Duodenal mucosa (tissue), 2 donors: ENCODE data around the gene CNTN1.

Source experiments
- H3K27ac ChIP-seq: one replicate; pipeline ENCODE4 v1.7.0; 2013; ENCODE audit warnings: low read depth, low read length
- H3K27me3 ChIP-seq, 2 donors: one replicate each; pipeline ENCODE4 v1.7.0; 2013; ENCODE audit warnings: low read length in 2 of 2, control low read depth in 1 of 2; ENCODE audit not compliant: insufficient read depth in 2 of 2, control insufficient read depth in 1 of 2
- H3K36me3 ChIP-seq, 2 donors: one replicate each; pipeline ENCODE4 v1.7.0; 2013; ENCODE audit warnings: low read length in 2 of 2, control low read depth in 1 of 2; ENCODE audit not compliant: insufficient read depth in 2 of 2, control insufficient read depth in 1 of 2
- H3K4me1 ChIP-seq, 2 donors: one replicate each; pipeline ENCODE4 v1.7.0; 2013; ENCODE audit warnings: low read length in 2 of 2, control low read depth in 1 of 2; ENCODE audit not compliant: insufficient read depth in 2 of 2, control insufficient read depth in 1 of 2
- H3K4me3 ChIP-seq, 2 donors: one replicate each; pipeline ENCODE4 v1.7.0; 2013; ENCODE audit warnings: low read length in 2 of 2, low read depth in 1 of 2
- H3K9ac ChIP-seq, 2 donors: one replicate each; pipeline ENCODE4 v1.7.0; 2013; ENCODE audit warnings: low read length in 2 of 2, low read depth in 1 of 2
- H3K9me3 ChIP-seq, 2 donors: one replicate each; pipeline ENCODE4 v1.7.0; 2013; ENCODE audit warnings: low read length in 2 of 2, control low read depth in 1 of 2; ENCODE audit not compliant: control insufficient read depth in 1 of 2

The CNTN1 gene

DNA sequence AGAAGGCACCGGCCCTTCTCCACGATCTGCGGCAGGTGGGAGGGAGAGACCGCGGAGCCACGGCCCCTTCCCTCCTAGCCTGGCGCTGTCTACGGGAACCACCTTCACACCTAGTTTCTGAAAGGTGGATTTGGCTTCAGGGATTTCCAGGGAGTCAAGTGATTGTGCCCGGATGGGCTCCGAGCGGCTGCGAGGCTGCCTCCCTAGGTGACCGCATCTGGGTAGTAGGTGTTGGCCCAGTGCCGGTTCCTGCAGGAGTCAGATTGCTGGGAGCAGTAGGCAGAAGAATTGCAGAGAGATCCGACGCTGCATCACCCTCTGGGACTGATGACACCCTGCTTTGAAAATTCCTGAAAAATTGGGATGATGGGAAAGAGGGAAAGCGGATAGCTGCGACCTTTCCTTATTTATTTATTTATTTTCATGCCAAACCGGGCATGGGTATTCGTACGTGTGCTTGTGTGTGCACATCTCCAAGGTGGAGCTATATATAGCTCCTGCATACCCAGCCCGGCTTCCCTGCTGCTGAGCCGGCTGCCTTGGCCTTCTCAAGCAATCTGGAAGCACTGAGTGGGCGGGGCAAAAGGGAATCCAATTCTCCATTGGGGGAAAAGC lies 1.1 kb downstream of the CNTN1 start:
- H3K4me1 ChIP-seq = no peaks in the 10 kb centered on the region
- peak overlapping the region; percentile 51 to 57 for H3K4me3 ChIP-seq
- no peak overlapping the region for H3K27ac ChIP-seq
- H3K9ac ChIP-seq = no peak overlapping the region
- no peaks in the 10 kb centered on the region for H3K36me3 ChIP-seq
- no peaks in the 10 kb centered on the region for H3K9me3 ChIP-seq
- H3K27me3 ChIP-seq = peaks cover 16 to 20% of the 10 kb centered on the region in 2 donors

DNA sequence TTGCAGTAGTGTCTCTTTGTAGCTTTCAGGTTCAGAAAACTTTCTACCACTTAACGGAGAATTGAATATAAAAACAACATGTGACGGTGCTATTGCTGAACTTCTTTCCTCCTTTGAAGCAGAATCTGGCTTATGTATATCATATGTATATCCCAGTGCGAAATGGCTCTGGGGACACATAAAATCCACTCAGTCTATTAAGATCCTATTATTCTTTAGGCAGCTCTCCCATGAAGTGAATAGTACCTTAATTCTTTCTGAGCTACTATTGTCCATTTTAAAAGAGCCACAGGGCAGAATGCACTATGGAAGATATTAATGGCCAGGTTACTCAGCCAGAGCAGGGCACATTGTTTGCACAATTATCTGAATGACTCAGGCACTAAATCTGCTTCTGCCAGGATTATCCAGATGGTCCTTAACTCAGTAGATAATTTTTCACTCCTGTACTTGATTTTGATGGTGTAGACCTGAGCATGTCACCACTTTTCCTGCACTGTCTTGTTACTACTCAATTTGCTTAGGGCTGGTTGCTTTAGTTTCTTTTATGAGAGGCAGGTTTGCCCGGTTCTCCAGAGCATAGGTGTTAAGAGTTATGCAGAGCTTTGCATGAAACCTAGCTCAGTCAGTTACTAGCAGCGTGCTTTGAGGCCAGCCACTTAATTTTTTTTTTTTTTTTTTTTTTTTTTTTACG lies 5.5 kb downstream of the CNTN1 start:
- Histone ChIP-seq H3K27me3 (peaks cover 5 to 8% of the 10 kb centered on the region in 2 donors), H3K9ac (no peak overlapping the region), H3K9me3 (no peaks in the 10 kb centered on the region), H3K36me3 (no peaks in the 10 kb centered on the region), H3K4me3 (no peak overlapping the region), H3K4me1 (no peaks in the 10 kb centered on the region), H3K27ac (no peak overlapping the region)

DNA sequence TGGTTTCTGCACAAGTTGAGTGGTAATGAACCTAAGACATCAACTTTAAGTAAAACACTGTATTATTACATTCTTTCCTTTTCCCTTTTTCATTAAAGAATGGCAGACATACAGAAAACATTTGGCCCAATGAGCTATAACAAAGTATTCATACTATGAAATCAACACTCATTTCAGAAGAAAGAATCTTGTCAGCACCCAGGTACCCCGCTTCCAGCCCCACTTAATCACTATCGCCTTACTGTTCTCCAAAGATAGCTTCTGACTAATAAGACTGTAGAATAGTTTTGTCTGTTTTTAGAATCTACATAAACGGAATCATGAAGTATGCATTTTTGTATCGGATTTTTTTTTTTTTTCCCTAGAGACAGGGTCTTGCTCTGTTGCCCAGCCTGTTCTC lies 9.5 kb downstream of the CNTN1 start:
- no peak overlapping the region for H3K9ac ChIP-seq
- no peaks in the 10 kb centered on the region for H3K36me3 ChIP-seq
- H3K9me3 ChIP-seq = no peaks in the 10 kb centered on the region
- no peaks in the 10 kb centered on the region for H3K27me3 ChIP-seq
- no peak overlapping the region for H3K4me3 ChIP-seq
- no peak overlapping the region for H3K27ac ChIP-seq
- no peaks in the 10 kb centered on the region for H3K4me1 ChIP-seq

DNA sequence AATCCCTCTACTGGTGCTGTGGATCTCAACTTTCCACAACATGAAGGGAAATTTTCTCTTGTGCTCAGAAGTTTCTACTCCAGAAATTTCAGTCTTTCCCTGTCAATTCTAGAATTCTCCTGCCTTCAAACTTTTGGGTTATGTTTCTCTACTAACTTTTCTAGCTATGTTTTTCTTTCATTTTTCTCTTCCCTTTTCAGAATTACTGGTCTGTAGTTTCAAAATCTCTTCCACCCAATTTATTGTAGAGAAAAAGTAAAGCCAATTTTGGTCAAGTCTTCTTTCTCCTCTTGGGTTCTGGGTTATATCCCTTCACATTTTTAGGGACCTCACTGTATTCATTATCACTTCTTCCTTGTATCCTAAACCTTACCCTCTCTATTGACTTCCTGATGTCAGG lies 18.9 kb downstream of the CNTN1 start:
- no peaks in the 10 kb centered on the region for H3K27me3 ChIP-seq
- no peaks in the 10 kb centered on the region for H3K9me3 ChIP-seq
- no peak overlapping the region for H3K9ac ChIP-seq
- no peaks in the 10 kb centered on the region for H3K36me3 ChIP-seq
- no peak overlapping the region for H3K27ac ChIP-seq
- H3K4me3 ChIP-seq = no peak overlapping the region
- no peaks in the 10 kb centered on the region for H3K4me1 ChIP-seq

DNA sequence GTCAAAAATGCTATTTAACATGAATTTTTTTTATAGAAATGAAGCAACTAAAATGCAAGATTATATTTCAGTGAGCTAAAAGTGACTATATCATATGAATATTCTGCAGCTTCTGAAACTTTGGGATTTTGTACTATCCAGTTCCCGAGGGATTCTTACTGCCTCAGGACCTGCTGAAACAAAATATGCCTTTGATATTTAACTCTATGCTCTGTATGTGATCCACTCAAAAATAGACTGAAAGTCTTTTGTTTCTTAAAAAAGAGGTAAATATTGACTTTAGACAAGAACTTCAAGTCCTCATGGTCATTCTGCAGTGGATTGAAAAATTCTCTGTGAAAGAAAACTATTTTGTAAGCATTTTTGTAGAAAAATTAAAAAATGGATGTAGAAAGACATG lies 22.4 kb downstream of the CNTN1 start:
- no peaks in the 10 kb centered on the region for H3K27me3 ChIP-seq
- H3K4me3 ChIP-seq = no peak overlapping the region
- no peaks in the 10 kb centered on the region for H3K4me1 ChIP-seq
- H3K9ac ChIP-seq = no peak overlapping the region
- H3K27ac ChIP-seq = no peak overlapping the region
- no peaks in the 10 kb centered on the region for H3K9me3 ChIP-seq
- H3K36me3 ChIP-seq = no peaks in the 10 kb centered on the region

DNA sequence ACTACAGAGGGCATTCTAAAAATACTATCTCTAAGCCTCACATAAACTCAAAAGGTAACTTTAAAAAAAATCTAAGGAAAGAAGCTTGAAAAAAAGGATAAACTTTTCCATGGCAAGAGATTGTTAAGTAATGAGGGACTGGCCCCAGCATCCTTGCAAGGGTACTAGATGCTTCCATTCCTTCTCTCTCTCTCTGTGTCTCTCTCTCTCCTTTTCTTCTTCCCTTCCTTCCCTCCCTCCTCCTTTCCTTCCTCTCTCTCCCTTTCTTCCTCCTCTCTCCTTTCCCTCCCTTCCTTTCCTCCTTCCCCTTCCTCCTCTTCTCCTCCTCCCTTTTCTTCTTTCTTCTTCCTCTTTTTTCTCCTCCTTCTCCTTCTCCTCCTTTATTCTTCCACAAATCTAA lies 23.8 kb downstream of the CNTN1 start:
- H3K27me3 ChIP-seq = no peaks in the 10 kb centered on the region
- no peaks in the 10 kb centered on the region for H3K9me3 ChIP-seq
- no peak overlapping the region for H3K27ac ChIP-seq
- no peaks in the 10 kb centered on the region for H3K36me3 ChIP-seq
- H3K4me3 ChIP-seq = no peak overlapping the region
- no peak overlapping the region for H3K9ac ChIP-seq
- no peaks in the 10 kb centered on the region for H3K4me1 ChIP-seq

DNA sequence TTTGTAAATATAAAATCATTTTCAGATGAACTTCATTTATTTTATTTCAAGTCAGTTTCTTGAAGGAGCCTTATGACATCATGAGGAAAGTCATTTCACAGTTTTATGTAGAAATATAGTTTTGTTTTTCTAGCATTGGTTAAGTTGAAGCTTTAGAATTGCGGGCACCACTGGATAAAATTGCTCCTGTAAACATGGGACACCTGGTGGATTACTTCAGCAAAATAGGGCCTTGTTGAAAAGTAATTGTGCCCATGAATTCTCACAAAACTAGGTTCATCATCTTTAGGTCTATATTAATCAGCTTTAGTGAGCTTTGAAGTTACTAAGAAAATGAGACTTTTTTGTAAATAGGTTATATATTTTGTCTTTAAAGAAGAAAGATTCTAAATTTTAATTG lies 25.3 kb downstream of the CNTN1 start:
- H3K36me3 ChIP-seq = no peaks in the 10 kb centered on the region
- no peak overlapping the region for H3K4me3 ChIP-seq
- no peaks in the 10 kb centered on the region for H3K9me3 ChIP-seq
- H3K27ac ChIP-seq = no peak overlapping the region
- no peaks in the 10 kb centered on the region for H3K27me3 ChIP-seq
- H3K4me1 ChIP-seq = no peaks in the 10 kb centered on the region
- no peak overlapping the region for H3K9ac ChIP-seq

DNA sequence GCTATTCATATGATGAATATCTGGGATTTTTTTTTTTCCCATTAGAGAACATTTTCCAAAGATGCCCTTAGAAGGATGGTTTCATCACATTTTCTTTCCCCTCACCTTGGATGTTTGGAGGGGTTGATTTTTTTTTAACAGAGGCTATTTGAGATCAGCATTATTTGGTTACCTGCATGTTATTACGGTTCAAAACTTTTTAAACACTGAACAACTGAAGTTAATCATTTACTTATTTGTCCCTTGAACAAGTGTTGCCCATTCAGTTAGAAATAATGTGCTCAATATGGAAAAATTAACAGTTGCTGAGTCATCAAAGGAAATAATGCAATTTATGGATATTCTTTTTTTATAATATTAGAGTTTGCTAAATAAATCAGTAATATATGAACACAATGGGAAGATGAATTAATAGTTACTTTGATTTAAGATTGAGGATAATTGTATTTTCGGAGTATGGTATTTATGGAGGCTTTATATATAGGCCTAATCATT lies 26.7 kb downstream of the CNTN1 start:
- Histone ChIP-seq H3K36me3 (no peaks in the 10 kb centered on the region), H3K9ac (no peak overlapping the region), H3K4me3 (no peak overlapping the region), H3K4me1 (no peaks in the 10 kb centered on the region), H3K27ac (no peak overlapping the region), H3K9me3 (no peaks in the 10 kb centered on the region), H3K27me3 (no peaks in the 10 kb centered on the region)

DNA sequence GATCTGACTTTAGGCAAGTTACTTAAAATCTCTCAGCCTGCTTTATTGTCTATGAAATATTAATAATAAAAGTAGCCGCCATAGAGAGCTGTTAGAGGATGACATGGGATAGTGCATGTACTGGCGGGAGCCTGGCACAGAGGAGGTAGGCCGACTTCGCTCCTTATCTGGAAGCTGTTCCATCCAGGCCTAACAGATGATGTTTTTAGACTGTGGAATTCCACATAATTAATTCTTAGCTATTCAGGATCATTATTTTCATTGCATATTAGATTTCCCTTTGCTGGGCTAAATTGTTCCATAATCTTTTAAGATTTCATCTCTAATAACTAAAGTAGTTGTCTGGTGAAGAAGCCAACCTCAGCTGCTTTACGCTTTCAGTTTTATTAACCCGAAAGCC lies 30.8 kb downstream of the CNTN1 start:
- Histone ChIP-seq H3K36me3 (no peaks in the 10 kb centered on the region), H3K4me3 (no peak overlapping the region), H3K9ac (no peak overlapping the region), H3K4me1 (no peaks in the 10 kb centered on the region), H3K9me3 (no peaks in the 10 kb centered on the region), H3K27ac (no peak overlapping the region), H3K27me3 (no peaks in the 10 kb centered on the region)

DNA sequence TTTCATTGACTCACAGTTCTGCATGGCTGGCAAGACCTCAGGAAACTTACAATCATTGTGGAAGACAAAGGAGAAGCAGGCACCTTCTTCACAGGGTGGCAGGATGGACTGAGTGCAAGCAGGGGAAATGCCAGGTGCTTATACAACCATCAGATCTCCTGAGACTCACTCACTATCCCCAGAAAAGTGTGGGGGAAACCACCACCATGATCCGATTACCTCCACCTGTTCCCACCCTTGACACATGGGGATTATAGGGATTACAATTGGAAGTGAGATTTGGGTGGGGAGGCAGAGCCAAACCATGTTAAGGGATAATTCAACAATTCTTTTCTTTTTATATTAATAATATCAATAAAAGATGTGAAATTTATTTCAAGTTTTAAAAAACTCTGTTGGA lies 34.1 kb downstream of the CNTN1 start:
- H3K27ac ChIP-seq = no peak overlapping the region
- H3K9ac ChIP-seq = no peak overlapping the region
- H3K27me3 ChIP-seq = no peaks in the 10 kb centered on the region
- H3K9me3 ChIP-seq = no peaks in the 10 kb centered on the region
- H3K4me1 ChIP-seq = no peaks in the 10 kb centered on the region
- H3K4me3 ChIP-seq = no peak overlapping the region
- H3K36me3 ChIP-seq = no peaks in the 10 kb centered on the region
